ENCODE data around the gene SLC38A5.
A peak's percentile ranks its signal among the peaks of the same experiment; 100 is the strongest.
"Not testable (repeated sequence)": the region's sequence is repeated elsewhere in the genome, so short reads cannot be mapped to it uniquely, and the experiment has no call there.

Gene SLC38A5

DNA sequence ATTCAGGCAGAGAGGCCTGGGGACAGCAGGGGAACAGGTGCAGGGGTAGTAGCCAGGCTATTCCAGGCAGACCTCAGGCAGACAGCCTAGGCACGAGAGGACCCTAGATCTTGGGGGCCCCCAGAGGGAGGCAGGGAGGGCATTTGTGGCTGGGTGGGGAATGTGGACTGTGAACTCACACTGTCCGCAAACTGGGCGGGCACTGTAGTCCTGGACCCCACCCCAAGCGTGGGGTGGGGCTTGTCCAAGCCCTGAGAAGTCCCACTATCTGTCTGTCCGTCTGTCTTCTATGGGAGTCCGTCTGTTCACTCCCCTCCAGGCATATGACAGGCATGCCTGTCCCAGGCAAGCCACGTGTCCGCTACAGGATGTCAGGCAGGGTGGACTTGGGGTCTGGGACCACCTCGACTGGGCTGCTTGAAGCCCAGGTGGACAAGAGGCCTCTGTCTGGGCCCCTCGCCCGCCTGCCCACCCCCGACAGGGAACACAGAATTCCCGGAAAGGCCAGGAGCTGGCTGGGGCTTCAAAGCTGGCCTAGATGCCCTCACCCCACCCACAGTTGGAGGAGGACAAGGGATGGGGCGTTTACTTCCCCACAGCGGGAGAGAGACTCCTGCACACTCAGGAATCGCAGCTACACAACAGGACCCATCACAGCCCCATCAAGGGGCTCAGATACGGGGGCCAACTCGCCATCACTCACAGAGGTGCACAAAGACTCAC is at the start of gene SLC38A5:
TSS of gene SLC38A5 (minus strand) at position 151 of the 723 bp plus-strand sequence. CDS start 2,336 bp downstream, outside the sequence.
- DNase-seq, result no peak

DNA sequence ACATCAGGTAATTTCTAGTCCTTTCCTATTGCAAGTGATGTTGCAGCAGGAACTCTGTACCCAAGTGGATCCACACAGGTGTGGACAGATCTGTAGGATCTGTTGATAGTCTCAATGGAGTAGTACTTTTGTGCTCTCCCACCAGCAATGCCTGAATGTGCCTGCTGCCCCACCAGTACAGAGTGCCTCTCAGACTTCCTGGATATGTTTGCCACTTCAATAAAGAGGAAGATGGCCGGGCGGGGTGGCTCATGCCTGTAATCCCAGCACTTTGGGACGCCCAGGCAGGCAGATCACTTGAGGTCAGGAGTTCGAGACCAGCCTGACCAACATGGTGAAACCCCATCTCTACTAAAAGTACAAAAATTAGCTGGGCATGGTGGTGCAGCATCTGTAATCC is 49.4 kb upstream of the SLC38A5 start:
- DNase-seq, result not testable (repeated sequence)

- DNase-seq, result no peak
Observed at GRCh38 chrX:48516987-48517386, 46.9 kb upstream of the SLC38A5 start.

DNA sequence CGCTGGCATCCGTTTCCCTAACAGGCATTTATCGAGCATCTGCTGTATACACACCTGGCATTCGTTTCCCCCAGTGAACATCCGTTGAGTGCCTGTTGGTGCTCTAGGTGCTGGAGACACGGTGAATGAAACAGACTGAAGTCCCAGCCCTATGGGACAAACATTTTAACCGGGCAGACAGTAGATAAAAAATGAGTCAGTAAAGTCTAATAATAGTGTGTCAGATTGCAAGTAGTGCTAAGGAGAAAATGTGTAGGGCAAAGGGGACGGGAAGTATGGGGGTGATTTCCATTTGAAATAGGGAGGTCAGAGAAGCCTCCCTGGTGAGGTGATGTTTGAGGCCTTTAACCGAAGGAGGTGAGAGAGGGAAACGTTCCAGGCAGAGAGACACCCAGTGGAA is 46.2 kb upstream of the SLC38A5 start:
- DNase-seq, result no peak

- no peak for DNase-seq
Observed at GRCh38 chrX:48515842-48516241, 45.8 kb upstream of the SLC38A5 start.

- DNase-seq, result no peak
Observed at GRCh38 chrX:48514868-48515460, 44.9 kb upstream of the SLC38A5 start.

GRCh38 chrX:48514126-48514806 is 44.2 kb upstream of the SLC38A5 start:
- no peak for DNase-seq

DNA sequence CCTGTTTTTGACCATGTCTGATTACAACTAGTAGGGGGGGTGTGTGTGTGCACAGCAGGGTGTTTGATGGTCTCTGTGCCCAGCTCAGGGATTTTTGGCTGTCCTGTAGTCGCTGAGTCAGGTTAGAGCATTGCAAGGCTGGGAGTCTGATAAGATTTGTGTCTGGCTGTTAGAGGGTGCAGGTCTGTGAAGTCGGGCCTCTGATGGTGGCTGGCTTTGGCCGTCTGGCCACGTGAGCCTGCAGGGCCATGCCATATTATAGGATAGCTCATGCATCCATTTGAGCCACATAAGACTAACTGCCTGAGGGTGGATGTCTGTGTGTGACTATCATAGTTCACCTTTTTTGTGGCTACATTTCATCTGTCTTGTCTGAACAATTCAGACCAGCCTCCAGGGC is 43.6 kb upstream of the SLC38A5 start:
- DNase-seq, result no peak

DNA sequence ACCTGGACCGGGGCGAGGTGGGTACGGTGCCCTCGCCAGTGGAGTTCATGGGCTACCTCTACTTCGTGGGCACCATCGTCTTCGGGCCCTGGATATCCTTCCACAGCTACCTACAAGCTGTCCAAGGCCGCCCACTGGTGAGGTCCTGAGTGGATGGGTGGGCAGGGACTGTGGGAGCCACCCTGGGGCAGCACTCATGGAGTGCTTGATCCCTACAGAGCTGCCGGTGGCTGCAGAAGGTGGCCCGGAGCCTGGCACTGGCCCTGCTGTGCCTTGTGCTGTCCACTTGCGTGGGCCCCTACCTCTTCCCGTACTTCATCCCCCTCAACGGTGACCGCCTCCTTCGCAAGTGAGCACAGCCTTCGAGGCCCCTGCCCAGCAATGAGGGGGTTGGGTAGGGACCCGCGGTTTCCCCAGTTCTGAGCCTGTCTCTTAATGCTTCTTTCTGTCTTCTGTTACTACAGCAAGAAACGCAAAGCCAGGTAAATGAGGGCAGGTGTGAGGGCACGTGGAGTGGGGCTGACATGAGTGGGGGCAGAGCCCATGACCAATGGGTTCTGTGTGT is 42.4 kb upstream of the SLC38A5 start:
- DNase-seq, result no peak

DNA sequence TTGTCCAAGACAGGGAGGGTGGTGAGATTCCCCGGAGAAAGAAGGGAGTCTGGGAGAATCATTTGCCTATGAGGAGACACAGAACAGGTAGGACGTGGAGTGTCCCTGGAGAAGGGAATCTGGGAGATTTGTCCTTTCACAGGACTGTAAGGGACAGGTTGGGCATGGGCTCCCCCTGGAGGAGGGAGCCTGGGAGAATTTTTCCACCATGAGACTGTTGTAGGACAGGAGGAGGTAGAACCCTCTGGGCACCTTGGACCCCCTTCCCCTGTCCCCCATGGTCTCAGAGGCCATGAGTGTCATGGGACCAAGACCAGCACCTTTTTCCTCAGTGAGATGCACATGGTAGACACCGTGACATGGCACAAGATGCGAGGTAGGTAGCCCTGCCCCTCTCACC is 41.5 kb upstream of the SLC38A5 start:
- no peak for DNase-seq

GRCh38 chrX:48509619-48510018 is 39.6 kb upstream of the SLC38A5 start:
- DNase-seq, result no peak

DNA sequence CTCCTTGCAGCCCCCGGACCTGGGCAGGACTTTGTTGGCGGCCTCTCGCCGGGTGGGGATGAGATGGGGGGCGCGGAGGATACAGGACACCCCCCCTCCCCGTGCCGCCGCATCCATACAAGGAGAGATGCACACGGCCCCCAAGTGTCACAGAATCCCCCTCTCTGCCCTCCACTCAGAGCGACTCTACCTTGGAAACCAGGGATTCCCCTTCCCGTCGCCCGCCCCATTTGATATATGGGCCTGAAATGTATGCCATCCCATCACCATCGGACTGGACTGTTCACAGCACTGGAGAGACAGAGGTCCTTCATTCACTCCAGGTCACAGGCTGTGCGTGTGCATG is 39.2 kb upstream of the SLC38A5 start:
- no peak for DNase-seq

GRCh38 chrX:48508400-48509244 is 38.6 kb upstream of the SLC38A5 start, which contains the start of gene PORCN:
TSS of gene PORCN (plus strand) at chrX:48508992. CDS start at chrX:48509821, 829 bp downstream.
- peak; percentile 76 for DNase-seq

- peak; percentile 48 for DNase-seq
Observed at GRCh38 chrX:48507246-48507645, 37.2 kb upstream of the SLC38A5 start.

DNA sequence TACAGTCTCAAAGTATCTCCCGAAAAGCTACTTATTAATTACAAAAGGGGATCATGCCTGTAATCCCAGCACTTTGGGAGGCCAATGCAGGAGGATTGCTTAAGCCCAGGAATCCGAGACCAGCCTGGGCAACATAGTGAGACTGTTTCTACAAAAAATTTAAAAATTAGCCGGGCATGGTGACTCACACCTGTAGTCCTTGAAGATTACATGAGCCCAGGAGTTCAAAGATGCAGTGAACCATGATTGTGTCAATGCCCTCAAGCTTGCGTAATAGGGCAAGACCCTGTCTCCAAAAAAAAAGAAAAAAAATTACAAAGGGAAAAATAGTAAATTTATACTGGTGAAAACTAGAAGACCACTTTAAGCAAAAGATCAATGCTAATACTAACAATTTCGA is 35.4 kb upstream of the SLC38A5 start:
- no peak for DNase-seq

- no peak for DNase-seq
Observed at GRCh38 chrX:48504261-48504660, 34.2 kb upstream of the SLC38A5 start.

DNA sequence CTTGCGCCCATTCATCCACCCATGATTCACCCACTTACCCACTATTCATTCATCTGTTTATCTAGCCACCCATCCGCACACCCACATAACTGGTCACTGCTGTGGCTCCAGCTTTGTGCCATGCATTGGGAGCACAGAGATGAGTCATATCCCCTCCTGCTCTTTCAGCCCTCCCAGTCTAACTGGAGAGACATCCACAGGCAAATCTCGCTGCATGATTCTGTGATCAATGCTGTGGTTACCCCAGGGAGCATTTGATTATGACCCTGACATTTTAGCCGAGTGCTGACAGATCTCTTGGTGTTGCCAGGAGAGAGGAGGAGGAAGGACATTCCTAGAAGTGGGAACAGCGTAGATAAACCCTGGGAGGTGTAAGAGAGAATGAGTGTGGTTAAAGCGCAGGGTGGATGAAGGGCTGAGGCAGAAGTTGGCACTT is 28.3 kb upstream of the SLC38A5 start:
- DNase-seq, result no peak

DNA sequence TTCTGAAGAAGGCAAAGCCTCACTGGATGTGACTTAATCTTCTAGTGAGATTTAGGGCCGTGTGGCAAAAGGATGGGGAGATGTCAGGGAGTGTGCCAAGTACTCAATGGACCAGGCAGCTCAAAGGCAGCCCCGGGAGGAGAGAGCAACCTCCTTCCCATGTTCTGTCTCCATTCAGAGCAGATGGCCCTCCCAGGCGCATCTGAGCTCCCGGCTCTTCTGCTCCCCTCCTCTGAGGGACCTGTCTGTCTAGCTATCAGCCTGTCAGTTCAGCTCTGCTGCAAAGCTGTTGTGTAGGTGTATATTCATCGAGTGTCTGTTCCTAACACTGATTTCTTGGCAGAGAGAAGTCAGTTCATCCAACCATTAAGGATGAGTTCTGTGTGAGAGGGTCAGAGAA is 27.8 kb upstream of the SLC38A5 start:
- DNase-seq, result no peak

DNA sequence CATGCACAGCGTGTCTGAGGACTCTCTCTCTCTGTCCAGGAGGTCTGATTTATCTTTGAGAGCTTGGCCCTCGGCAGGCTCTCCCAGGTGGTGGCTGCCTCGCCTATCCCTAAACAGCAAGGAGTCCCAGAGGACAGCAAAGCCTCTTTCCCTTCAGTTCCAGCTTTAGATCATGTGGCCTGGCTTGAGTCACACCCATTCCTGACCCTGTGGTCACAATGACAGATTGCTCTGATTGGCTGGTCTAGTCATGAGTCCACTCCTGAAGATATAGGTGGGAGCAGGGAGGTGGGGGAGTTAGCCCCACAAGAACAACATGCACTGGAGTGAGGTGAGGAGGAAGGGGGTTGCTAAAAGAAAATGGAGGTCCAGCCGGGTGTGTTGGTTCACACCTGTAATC is 26.6 kb upstream of the SLC38A5 start:
- no peak for DNase-seq

DNA sequence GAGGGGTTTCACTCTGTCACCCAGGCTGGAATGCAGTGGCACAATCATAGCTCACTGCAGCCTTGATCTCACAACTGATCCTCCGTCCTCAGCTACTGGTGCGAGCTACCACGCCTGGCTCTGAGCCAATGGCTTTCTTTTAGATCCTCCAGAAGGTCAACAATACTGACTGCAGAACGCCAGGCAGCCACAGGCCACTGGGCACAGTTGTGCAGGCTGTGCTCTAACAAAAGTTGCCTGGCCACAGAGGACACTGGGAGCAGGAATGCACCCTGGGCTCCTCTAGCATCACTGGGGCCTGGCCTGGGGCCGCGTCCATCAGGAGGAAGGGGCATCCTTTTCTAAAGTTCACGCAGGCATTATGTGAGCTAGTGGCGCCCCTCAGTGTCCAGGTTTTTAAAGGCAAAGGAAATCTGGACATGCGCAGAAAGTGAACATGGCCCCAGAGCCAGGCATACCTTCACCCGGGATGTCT is 23.9 kb upstream of the SLC38A5 start:
- peak; percentile 70 for DNase-seq

- DNase-seq, result no peak
Observed at GRCh38 chrX:48492293-48492910, 22.3 kb upstream of the SLC38A5 start.

DNA sequence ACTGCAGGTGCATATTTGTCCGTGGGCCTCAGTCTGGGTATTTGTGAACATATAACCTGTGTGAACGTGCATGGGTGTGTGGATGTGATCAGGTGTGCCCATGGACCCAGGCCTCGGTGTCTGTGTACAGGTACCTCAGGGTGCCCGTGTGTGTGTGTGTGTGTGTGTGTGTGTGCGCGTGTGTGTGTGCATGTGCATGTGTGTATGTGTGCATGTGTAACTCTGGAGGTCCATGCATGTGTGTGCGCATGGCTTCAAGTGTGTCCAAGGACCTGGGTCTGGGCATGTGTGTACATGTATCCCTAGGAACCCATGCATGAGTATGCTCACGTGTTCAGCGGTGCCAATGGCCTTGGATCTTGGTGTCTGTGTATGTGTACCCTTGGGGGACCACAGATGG is 21.7 kb upstream of the SLC38A5 start:
- no peak for DNase-seq

Data from eye (tissue), 1 donor.